NCI-H1436 (cell line): ENCODE results near the gene ADGRG1.
"Not testable (repeated sequence)": the region's sequence is repeated elsewhere in the genome, so short reads cannot be mapped to it uniquely, and the experiment has no call there.

Source experiments
- DNase-seq: peaks from one replicate; lab custom pipeline; 2025; lab: John Stamatoyannopoulos, UW

The ADGRG1 gene

GRCh38 chr16:57628008-57628781 lies at the start of gene ADGRG1:
ADGRG1 (plus strand) TSS chr16:57628630; CDS start chr16:57650288, 21,658 bp downstream.
- peak; percentile 29 for DNase-seq

DNA sequence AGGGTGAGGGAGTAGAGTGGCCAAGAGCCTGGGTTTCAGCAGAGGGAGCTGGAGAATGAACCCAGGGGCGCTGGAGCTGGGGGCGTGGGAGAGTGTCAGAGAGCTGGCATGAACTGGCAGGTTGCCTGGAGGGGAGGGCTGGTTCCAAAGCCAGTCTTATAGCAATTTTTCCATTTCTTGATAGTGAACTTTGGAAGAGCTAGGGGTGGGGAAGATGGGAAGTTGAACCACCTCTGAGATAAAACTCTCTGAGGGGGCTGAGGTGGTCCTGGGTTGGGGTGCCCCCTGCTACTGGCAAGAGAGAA lies 49.1 kb upstream of the ADGRG1 start:
- no peak for DNase-seq

DNA sequence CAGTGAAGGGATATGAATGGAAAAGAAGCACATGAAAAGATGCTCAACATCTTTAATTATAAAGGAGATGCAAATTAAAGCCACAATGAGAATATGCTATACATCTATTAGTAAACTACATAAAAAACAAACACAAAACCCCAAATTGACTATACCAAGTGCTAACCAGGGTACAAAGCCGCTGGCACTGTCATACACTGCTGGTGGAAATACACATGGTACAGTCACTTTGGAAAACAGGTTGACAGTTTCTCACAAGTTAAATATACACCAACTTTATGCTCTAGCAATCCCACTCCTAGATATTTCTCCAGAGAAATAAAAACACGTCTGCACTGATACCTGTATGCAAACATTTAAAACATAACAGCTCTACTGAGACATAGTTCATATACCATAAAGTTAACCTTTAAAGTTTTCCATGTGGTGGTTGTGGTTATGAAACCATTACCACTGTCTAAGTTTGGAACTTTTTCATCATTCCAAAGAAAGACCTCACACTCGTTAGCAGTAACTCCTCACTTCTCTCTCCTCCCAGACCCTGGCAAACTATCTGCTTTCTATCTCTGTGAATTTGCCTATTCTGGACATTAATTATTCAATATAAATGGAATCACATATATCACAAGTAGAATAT lies 43.3 kb upstream of the ADGRG1 start:
- no peak for DNase-seq

GRCh38 chr16:57588831-57589230 lies 39.6 kb upstream of the ADGRG1 start:
- DNase-seq: no peak

DNA sequence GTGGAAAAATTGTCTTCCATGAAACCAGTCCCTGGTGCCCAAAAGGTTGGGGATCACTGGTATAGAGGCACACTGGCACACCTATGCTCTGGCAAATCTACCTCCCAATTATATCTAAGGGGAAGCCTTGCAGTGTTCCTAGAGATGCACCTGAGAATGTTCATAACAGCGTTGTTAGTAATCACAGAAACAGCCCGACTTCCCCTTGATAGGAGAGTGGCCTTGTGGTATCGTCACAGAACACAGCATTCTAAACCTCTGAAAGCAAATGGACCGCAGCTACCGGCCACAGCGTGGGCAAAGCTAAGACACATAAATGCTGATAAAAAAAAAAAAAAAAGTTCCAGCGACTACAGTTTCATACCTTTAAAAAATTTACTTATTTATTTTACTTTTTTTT lies 39.1 kb upstream of the ADGRG1 start:
- no peak for DNase-seq

DNA sequence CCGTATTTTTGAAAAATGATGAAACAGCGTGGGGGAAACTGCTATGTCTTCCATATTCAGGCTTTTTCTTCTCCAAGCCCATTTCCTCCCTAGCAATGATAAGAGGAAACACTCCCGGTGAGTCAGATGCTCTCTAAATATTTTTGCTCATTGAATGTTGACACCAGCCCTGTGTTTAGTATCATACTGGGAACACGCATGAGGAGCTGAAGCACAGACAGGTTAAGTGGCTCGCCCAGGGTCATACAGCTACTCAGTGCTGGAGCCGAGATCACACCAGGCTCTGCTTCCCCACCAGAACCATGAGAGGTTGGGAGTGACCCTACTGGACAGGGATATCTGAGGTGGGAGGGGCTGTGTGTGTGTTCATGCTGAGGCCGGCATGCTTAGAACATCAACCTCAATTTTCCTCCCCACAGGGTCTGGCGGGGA lies 37.8 kb upstream of the ADGRG1 start:
- DNase-seq: no peak

- DNase-seq: peak; percentile 23
These were observed 37.2 kb upstream of the ADGRG1 start for GRCh38 chr16:57591086-57591869.

GRCh38 chr16:57591870-57592485 lies 36.5 kb upstream of the ADGRG1 start:
- DNase-seq: no peak

- no peak for DNase-seq
These were observed 35.8 kb upstream of the ADGRG1 start for GRCh38 chr16:57592591-57593003.

- no peak for DNase-seq
These were observed 35.4 kb upstream of the ADGRG1 start for GRCh38 chr16:57593021-57593420.

DNA sequence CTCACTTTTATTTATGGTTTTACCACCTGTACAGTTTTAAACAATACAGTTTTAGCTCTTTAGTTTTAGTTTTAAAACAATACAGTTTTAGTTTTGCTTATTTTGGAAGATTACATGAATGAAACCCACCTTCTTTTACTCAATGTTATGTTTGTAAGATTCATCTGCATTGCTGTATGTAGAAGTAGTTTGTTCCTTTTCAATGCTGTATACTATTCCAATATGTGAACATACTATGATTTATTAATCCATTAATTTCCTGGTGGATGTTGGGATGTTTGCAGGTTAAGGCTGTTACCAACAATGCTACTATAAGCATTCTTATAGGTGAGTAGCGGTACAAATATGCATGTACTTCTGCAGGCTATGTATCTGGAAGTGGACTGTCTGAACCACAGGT lies 34.4 kb upstream of the ADGRG1 start:
- no peak for DNase-seq

- no peak for DNase-seq
These were observed 33.8 kb upstream of the ADGRG1 start for GRCh38 chr16:57594531-57595031.

DNA sequence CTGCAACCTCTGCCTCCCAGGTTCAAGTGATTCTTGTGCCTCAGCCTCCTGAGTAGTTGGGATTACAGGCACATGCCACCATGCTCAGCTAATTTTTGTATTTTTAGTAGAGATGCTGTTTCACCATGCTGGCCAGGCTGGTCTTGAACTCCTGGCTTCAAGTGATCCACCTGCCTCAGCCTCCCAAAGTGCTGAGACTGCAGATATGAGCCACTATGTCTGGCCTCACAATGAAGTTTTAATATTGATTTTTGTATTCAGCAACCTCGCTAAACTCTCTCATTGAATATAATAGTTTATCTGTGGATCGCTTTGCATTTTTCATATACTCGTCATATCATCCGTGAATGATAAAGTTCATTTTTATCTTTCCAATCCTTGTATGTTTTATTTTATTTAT lies 32.2 kb upstream of the ADGRG1 start:
- not testable (repeated sequence) for DNase-seq

DNA sequence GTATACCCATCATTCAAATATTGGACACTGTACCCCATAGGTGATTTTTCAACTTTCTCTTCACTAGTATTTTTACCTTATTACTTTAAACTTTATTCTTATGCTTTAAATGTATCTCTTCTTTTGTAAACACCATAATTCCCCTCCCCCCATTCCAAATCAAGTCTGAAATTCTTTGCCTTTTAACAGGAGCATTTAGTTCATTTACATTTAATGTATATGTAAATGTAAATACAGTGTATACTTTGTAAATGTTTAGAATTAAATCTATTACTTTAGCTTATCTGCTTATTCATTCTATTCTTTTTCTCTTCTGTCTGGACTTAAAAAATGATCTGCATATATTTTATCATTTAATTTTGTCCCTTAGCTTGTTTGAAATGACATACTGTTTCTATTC lies 30.0 kb upstream of the ADGRG1 start:
- DNase-seq: no peak

- DNase-seq: peak; percentile 24
These were observed 28.2 kb upstream of the ADGRG1 start for GRCh38 chr16:57600048-57600835.

DNA sequence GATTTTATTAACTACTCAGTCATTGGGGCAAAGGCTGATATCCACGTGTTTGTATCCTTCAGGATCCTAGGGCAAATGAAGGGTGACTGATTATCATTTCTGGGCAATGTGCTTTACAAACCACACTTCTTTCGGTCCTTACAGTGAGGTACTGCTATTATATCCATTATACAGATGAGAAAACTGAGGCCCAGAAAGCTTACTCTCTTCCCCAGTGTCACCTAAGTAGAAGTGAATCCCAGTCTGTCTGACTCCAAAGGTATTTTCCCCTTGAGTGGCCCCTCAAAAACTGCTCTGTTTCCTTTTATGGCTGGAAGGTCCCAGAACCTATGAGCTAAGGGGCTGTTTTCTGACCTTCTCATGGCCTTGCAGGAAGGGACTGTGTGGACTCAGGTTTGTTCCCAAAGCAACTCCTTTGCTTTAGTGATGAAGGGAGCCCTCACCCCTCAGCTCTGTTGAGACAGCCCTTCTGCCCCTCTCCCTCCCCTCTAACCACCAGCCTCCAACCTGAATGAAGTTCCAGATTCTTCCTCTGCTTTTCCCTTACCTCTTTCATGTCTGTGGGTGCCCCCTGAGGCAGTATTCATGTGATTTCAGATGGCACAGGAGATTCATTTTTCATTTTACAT lies 27.4 kb upstream of the ADGRG1 start:
- DNase-seq: no peak

DNA sequence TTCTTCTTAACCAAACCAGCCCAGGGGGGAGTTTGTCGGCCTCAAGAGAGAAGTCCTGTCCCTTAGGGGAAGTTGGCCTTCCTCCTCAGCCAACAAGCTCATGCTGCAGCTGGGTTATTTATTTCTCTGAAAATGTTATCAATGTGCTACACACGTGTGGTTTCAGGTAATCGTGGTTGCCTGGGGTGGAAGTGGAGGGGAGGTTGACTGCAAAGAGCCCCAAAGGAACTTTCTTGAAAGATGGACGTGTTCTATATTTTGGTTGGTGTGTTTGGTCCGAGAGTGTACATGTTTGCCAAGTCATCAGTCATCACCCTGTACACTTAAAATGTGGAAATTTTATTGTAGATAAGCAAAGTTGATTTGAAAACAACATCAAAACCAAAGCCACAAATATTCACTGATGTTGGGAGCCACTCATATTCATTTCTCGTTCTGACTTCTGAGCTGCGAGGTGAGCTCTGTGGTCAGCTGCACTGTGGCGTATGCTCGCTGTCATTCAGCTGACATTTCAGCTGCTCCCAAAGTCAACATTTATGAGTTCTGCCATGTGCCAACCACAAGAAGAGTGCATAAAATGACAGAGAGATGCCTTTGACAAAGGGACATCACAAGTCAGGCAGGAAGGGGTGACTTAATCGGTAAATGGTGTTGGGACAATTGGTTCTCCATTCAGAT lies 26.5 kb upstream of the ADGRG1 start:
- no peak for DNase-seq

- DNase-seq: no peak
These were observed 25.1 kb upstream of the ADGRG1 start for GRCh38 chr16:57603115-57604024.

DNA sequence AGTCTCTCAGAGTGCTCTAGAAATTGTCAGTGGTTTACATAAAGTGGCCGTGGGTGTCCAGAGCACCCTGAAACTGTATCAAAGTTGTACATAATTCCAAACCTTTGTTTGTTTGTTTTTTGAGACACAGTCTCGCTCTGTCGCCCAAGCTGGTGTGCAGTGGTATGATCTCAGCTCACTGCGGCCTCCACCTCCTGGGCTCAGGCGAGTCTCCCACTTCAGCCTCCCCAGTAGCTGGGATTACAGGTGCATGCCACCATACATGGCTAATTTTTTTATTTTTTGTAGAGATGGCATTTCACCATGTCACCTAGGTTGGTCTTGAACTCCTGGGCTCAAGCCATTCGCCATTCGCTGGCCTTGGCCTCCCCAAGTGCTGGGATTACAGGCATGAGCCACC lies 24.3 kb upstream of the ADGRG1 start:
- no peak for DNase-seq
